SK-N-MC (cell line): Measurements from ENCODE around the gene POT1.

ENCODE experiments used
- DNase-seq: peaks from one replicate; pipeline ENCODE4 v3.0.0-alpha.2; 2011; ENCODE audit warnings: low read depth, low spot score
- H3K27ac ChIP-seq: fragments of 200-600 bp; sonication (generic); 2 replicates; pipeline ENCODE4 v1.5.1; 2016; ENCODE audit warnings: mixed run types
- H3K36me3 ChIP-seq: fragments of 200-600 bp; sonication (generic); 2 replicates; pipeline ENCODE4 v1.6.1; 2017; ENCODE audit warnings: antibody characterized with exemption, low read length, mixed read lengths; ENCODE audit not compliant: insufficient read depth
- H3K4me3 ChIP-seq: fragments of 200-600 bp; sonication (generic); 2 replicates; pipeline ENCODE4 v1.5.1; 2016
- H3K9ac ChIP-seq: fragments of 200-600 bp; sonication (generic); 2 replicates; pipeline ENCODE4 v1.8.0; 2017; ENCODE audit warnings: mixed run types, mixed read lengths; ENCODE audit not compliant: insufficient read length
- H3K9me3 ChIP-seq: fragments of 200-600 bp; sonication (generic); 2 replicates; pipeline ENCODE4 v1.6.1; 2017; ENCODE audit warnings: low read depth, mild to moderate bottlenecking, antibody characterized with exemption, low read length, moderate library complexity, mixed read lengths
- EZH2 ChIP-seq: fragments of 200-600 bp; sonication (generic); IDR thresholded peaks from one replicate; pipeline ENCODE4 v1.6.1; 2017; ENCODE audit warnings: antibody characterized with exemption
- FOXP2 ChIP-seq: optimal IDR thresholded peaks from 2 replicates; pipeline ENCODE3; 2011; ENCODE audit warnings: mild to moderate bottlenecking, moderate library complexity; ENCODE audit not compliant: insufficient read depth; ENCODE audit errors: extremely low read length, control extremely low read depth
- POLR2AphosphoS5 ChIP-seq: IDR thresholded peaks from 2 replicates; pipeline ENCODE4 v1.6.1; 2012; ENCODE audit warnings: mild to moderate bottlenecking, low read depth, low read length, borderline replicate concordance

The POT1 gene

GRCh38 chr7:124779194-124779593 lies 150.4 kb downstream of the POT1 start:
- Histone ChIP-seq H3K9ac (no peak overlapping the region), H3K4me3 (no peak overlapping the region), H3K36me3 (no peaks in the 10 kb centered on the region), H3K27ac (no peak overlapping the region), H3K9me3 (no peaks in the 10 kb centered on the region)
- TF ChIP-seq EZH2 (no peak), FOXP2 (no peak), POLR2AphosphoS5 (no peak)
- DNase-seq, result no peak

GRCh38 chr7:124777268-124777667 lies 152.4 kb downstream of the POT1 start:
- TF ChIP-seq POLR2AphosphoS5, result no peak
- no peak for TF ChIP-seq FOXP2
- TF ChIP-seq EZH2, result no peak
- no peak for DNase-seq
- H3K36me3 ChIP-seq, result no peaks in the 10 kb centered on the region
- H3K9ac ChIP-seq, result no peak overlapping the region
- H3K4me3 ChIP-seq, result no peak overlapping the region
- H3K27ac ChIP-seq, result no peak overlapping the region
- no peaks in the 10 kb centered on the region for H3K9me3 ChIP-seq

GRCh38 chr7:124776153-124776552 lies 153.5 kb downstream of the POT1 start:
- Histone ChIP-seq H3K9ac (no peak overlapping the region), H3K9me3 (no peaks in the 10 kb centered on the region), H3K36me3 (no peaks in the 10 kb centered on the region), H3K4me3 (no peak overlapping the region), H3K27ac (no peak overlapping the region)
- TF ChIP-seq FOXP2, result no peak
- DNase-seq, result no peak

- Histone ChIP-seq H3K9me3 (no peaks in the 10 kb centered on the region), H3K4me3 (no peak overlapping the region), H3K27ac (no peak overlapping the region), H3K9ac (no peak overlapping the region), H3K36me3 (no peaks in the 10 kb centered on the region)
- no peak for DNase-seq
- TF ChIP-seq POLR2AphosphoS5, result no peak
Measured at GRCh38 chr7:124775422-124775821, 154.2 kb downstream of the POT1 start.

- no peaks in the 10 kb centered on the region for H3K36me3 ChIP-seq
- H3K4me3 ChIP-seq, result no peak overlapping the region
- DNase-seq, result no peak
- H3K9me3 ChIP-seq, result no peaks in the 10 kb centered on the region
- no peak overlapping the region for H3K27ac ChIP-seq
- TF ChIP-seq POLR2AphosphoS5, result no peak
- TF ChIP-seq FOXP2, result no peak
- no peak for TF ChIP-seq EZH2
- H3K9ac ChIP-seq, result no peak overlapping the region
Measured at GRCh38 chr7:124773938-124774337, 155.7 kb downstream of the POT1 start.

GRCh38 chr7:124773339-124773738 lies 156.3 kb downstream of the POT1 start:
- H3K27ac ChIP-seq, result no peak overlapping the region
- no peak overlapping the region for H3K9ac ChIP-seq
- TF ChIP-seq POLR2AphosphoS5 (no peak), FOXP2 (no peak), EZH2 (no peak)
- H3K36me3 ChIP-seq, result no peaks in the 10 kb centered on the region
- H3K4me3 ChIP-seq, result no peak overlapping the region
- DNase-seq, result no peak
- H3K9me3 ChIP-seq, result no peaks in the 10 kb centered on the region
